HG03439 (cell line): ENCODE measurements around the gene DPY19L3.
"Not testable (repeated sequence)": the region's sequence is repeated elsewhere in the genome, so short reads cannot be mapped to it uniquely, and the experiment has no call there.

Source experiments
- ATAC-seq: cut with Tn5 transposase; IDR thresholded peaks from one replicate; pipeline ENCODE4 v1.9.1; 2021; ENCODE audit warnings: mild to moderate bottlenecking, moderate library complexity; ENCODE audit not compliant: unreplicated experiment

The DPY19L3 gene

GRCh38 chr19:32438751-32439150, 33.2 kb downstream of the DPY19L3 start:
- no peak for ATAC-seq

- no peak for ATAC-seq
These were observed 37.1 kb downstream of the DPY19L3 start for GRCh38 chr19:32442650-32443049.

GRCh38 chr19:32447534-32447933, 42.0 kb downstream of the DPY19L3 start:
- ATAC-seq = not testable (repeated sequence)

- ATAC-seq = no peak
These were observed 42.5 kb downstream of the DPY19L3 start for GRCh38 chr19:32448026-32448425.

GRCh38 chr19:32450217-32450616, 44.6 kb downstream of the DPY19L3 start:
- ATAC-seq = no peak

- ATAC-seq = no peak
These were observed 48.2 kb downstream of the DPY19L3 start for GRCh38 chr19:32453736-32454135.

- ATAC-seq = no peak
These were observed 50.8 kb downstream of the DPY19L3 start for GRCh38 chr19:32456406-32456805.

GRCh38 chr19:32457571-32458158, 52.1 kb downstream of the DPY19L3 start:
- ATAC-seq = no peak

- ATAC-seq = peak; percentile 88
These were observed 53.0 kb downstream of the DPY19L3 start for GRCh38 chr19:32458500-32459123.

- ATAC-seq = no peak
These were observed 53.8 kb downstream of the DPY19L3 start for GRCh38 chr19:32459204-32459865.

- ATAC-seq = no peak
These were observed 54.9 kb downstream of the DPY19L3 start for GRCh38 chr19:32460476-32460875.

- no peak for ATAC-seq
These were observed 58.7 kb downstream of the DPY19L3 start for GRCh38 chr19:32464279-32464678.

GRCh38 chr19:32465176-32465575, 59.6 kb downstream of the DPY19L3 start:
- ATAC-seq = no peak

GRCh38 chr19:32469795-32470194, 64.2 kb downstream of the DPY19L3 start:
- ATAC-seq = no peak

- ATAC-seq = no peak
These were observed 65.5 kb downstream of the DPY19L3 start for GRCh38 chr19:32471095-32471494.

GRCh38 chr19:32471811-32472210, 66.2 kb downstream of the DPY19L3 start:
- ATAC-seq = no peak

- no peak for ATAC-seq
These were observed 69.8 kb downstream of the DPY19L3 start for GRCh38 chr19:32475141-32476031.

GRCh38 chr19:32476032-32476350, 70.4 kb downstream of the DPY19L3 start:
- no peak for ATAC-seq

- no peak for ATAC-seq
These were observed 74.8 kb downstream of the DPY19L3 start for GRCh38 chr19:32480321-32480720.

GRCh38 chr19:32483574-32483973, 78.0 kb downstream of the DPY19L3 start:
- no peak for ATAC-seq

GRCh38 chr19:32489971-32490370, 84.4 kb downstream of the DPY19L3 start:
- no peak for ATAC-seq
